ENCODE data around the gene C2CD4D. TPM values are rescaled to one million over a fixed set of nuclear protein-coding genes. Genes with fewer than 3 reads are reported as not detected.
"Not testable (repeated sequence)": the region's sequence is repeated elsewhere in the genome, so short reads cannot be mapped to it uniquely, and the experiment has no call there.

C2CD4D gene
- total and polyA plus RNA-seq, 7 donors: 0.47 TPM; not detected in 6

DNA sequence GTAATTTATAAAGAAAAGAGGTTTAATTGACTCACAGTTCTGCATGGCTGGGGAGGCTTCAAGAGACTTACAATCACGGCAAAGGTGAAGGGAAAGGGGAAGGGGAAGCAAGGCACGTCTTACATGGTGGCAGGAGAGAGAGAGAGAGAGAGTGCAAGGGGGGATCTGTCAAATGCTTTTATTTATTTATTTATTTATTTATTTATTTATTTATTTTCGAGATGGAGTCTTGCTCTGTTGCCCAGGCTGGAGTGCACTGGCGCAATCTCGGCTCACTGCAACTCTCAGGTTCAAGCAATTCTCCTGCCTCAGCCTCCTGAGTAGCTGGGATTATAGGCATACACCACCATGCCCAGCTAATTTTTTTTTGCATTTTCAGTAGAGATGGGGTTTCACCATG is 43.3 kb upstream of the C2CD4D start:
- H3K27me3 ChIP-seq (ENCODE audit: insufficient read depth in 3 of 3, low read length in 2 of 3); DNase-seq; H3K27ac ChIP-seq; ATAC-seq; intact Hi-C loops (cut with DNase I); H3K4me3 ChIP-seq; H3K9me3 ChIP-seq; H3K4me1 ChIP-seq: not testable (repeated sequence)
- H3K36me3 ChIP-seq (ENCODE audit: insufficient read depth in 1 of 2, low read depth in 1 of 2): peaks cover 0 to 28% of the 10 kb centered on the region in 2 donors
- 96 to 98% (median 97%) methylated on average over 5 of the region's 5 CpGs for WGBS, 3 donors

- Histone ChIP-seq H3K4me3 (no peak overlapping the region), H3K4me1 (no peaks in the 10 kb centered on the region), H3K9me3 (peaks cover 3% of the 10 kb centered on the region), H3K36me3 (ENCODE audit: insufficient read depth in 1 of 2, low read depth in 1 of 2) (peaks cover 0 to 24% of the 10 kb centered on the region in 2 donors), H3K27ac (no peak overlapping the region), H3K27me3 (ENCODE audit: insufficient read depth in 3 of 3, low read length in 2 of 3) (no peaks in the 10 kb centered on the region)
- intact Hi-C loops (cut with DNase I): no loop called here
- no peak for DNase-seq
- 94 to 98% (median 96%) methylated on average over 2 of the region's 2 CpGs for WGBS, 3 donors
- TF ChIP-seq, protein P1, sequence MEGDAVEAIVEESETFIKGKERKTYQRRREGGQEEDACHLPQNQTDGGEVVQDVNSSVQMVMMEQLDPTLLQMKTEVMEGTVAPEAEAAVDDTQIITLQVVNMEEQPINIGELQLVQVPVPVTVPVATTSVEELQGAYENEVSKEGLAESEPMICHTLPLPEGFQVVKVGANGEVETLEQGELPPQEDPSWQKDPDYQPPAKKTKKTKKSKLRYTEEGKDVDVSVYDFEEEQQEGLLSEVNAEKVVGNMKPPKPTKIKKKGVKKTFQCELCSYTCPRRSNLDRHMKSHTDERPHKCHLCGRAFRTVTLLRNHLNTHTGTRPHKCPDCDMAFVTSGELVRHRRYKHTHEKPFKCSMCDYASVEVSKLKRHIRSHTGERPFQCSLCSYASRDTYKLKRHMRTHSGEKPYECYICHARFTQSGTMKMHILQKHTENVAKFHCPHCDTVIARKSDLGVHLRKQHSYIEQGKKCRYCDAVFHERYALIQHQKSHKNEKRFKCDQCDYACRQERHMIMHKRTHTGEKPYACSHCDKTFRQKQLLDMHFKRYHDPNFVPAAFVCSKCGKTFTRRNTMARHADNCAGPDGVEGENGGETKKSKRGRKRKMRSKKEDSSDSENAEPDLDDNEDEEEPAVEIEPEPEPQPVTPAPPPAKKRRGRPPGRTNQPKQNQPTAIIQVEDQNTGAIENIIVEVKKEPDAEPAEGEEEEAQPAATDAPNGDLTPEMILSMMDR (IDR thresholded peaks at IDR 0.05): no peak
- no peak for ATAC-seq
Measured at GRCh38 chr1:151882466-151882865, 42.8 kb upstream of the C2CD4D start.

DNA sequence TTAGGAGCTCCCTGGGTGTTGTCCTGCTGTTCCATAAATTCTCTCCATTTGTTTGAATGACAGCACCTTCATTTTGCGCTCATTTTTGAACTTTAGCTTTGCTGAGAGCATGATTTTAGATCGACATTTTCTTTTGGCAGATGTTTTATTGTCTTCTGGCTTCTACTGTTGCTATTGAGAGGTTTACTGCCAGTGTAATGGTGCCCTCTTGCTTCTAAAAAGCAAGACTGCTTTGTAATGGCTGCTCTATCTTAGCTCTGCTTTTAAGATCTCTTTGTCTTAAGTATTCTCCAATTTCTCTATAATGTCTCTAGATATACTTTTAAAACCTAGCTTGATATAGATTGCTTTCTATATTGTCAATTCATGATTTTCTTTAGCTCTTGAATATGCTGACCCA is 41.9 kb upstream of the C2CD4D start:
- Histone ChIP-seq H3K36me3 (ENCODE audit: insufficient read depth in 1 of 2, low read depth in 1 of 2) (peaks cover 0 to 21% of the 10 kb centered on the region in 2 donors), H3K9me3 (no peaks in the 10 kb centered on the region), H3K27ac (no peak overlapping the region), H3K4me3 (no peak overlapping the region), H3K4me1 (no peaks in the 10 kb centered on the region), H3K27me3 (ENCODE audit: insufficient read depth in 3 of 3, low read length in 2 of 3) (no peaks in the 10 kb centered on the region)
- intact Hi-C loops (cut with DNase I): no loop called here
- TF ChIP-seq, protein P1 (IDR thresholded peaks at IDR 0.05): no peak
- no peak for ATAC-seq
- DNase-seq: no peak
- 45 to 52% (median 48%) methylated on average over 2 of the region's 2 CpGs for WGBS, 3 donors

DNA sequence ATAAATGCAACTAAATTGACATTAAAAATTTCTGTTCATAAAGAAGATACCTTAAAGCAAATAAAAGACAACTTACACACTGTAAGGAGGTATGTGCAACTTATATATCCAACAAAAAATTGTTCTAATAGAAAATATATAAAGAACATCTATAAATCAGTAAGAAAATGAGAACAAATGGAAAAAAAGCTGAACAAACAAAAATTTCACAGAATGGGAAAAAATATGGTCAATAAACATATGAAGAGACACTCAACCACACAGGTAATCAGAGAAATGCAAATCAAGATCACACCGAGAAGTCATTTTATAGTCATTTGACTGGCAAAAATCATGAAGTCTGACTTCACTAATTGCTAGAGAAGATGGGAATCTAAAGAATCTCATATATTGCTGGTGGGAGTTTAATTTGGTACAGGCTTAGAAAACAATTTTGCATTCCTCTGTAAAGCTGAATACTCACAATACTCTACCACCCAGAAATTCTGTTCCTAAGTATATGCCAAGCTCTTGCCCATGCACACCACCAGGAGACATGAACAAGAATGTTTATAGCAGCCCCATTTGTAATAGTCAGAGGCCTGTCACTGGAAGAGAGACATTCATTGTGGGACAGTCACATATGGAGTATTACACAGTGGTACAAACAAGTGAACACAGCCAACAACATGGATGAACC is 35.9 kb upstream of the C2CD4D start:
- H3K27ac ChIP-seq: no peak overlapping the region
- no peak overlapping the region for H3K4me3 ChIP-seq
- TF ChIP-seq, protein P1 (IDR thresholded peaks at IDR 0.05): no peak
- H3K9me3 ChIP-seq: no peaks in the 10 kb centered on the region
- intact Hi-C loops (cut with DNase I): no loop called here
- no peaks in the 10 kb centered on the region for H3K4me1 ChIP-seq
- ATAC-seq (no peak), DNase-seq (no peak)
- H3K27me3 ChIP-seq (ENCODE audit: insufficient read depth in 3 of 3, low read length in 2 of 3): no peaks in the 10 kb centered on the region
- H3K36me3 ChIP-seq (ENCODE audit: insufficient read depth in 1 of 2, low read depth in 1 of 2): peaks cover 0 to 30% of the 10 kb centered on the region in 2 donors
- WGBS, 3 donors: 92 to 98% (median 97%) methylated on average over 1 of the region's 1 CpG

- intact Hi-C loops (cut with DNase I); H3K4me3 ChIP-seq; H3K27ac ChIP-seq; ATAC-seq; DNase-seq; H3K4me1 ChIP-seq; H3K27me3 ChIP-seq (ENCODE audit: insufficient read depth in 3 of 3, low read length in 2 of 3); H3K9me3 ChIP-seq: not testable (repeated sequence)
- peaks cover 0 to 30% of the 10 kb centered on the region in 2 donors for H3K36me3 ChIP-seq (ENCODE audit: insufficient read depth in 1 of 2, low read depth in 1 of 2)
- 71 to 77% (median 74%) methylated on average over 9 of the region's 9 CpGs for WGBS, 3 donors
Measured at GRCh38 chr1:151872776-151873175, 33.2 kb upstream of the C2CD4D start.

Data from psoas muscle (tissue), 8 donors.